Mesenchymal stem cell (in vitro differentiated cells and primary cell): ENCODE data around the gene ID1.

Experiments
- DNase-seq: peaks from one replicate; pipeline ENCODE4 v3.0.0-alpha.2; 2013
- H2AFZ ChIP-seq: one replicate; pipeline ENCODE4 v1.6.1; 2013; ENCODE audit warnings: low read depth, mild to moderate bottlenecking, control low read depth, inconsistent platforms, low read length, moderate library complexity
- H2AK5ac ChIP-seq: 2 replicates; pipeline ENCODE4 v1.6.1; 2013; ENCODE audit warnings: low read length, moderate library complexity, mild to moderate bottlenecking, inconsistent platforms; ENCODE audit not compliant: severe bottlenecking
- H2BK120ac ChIP-seq: one replicate; pipeline ENCODE4 v1.6.1; 2013; ENCODE audit warnings: low read depth, mild to moderate bottlenecking, inconsistent platforms, low read length, moderate library complexity
- H2BK12ac ChIP-seq, 2 experiments: one replicate each; pipeline ENCODE4 v1.6.1; 2013; ENCODE audit warnings: inconsistent platforms in 2 of 2, low read length in 2 of 2, mild to moderate bottlenecking in 2 of 2, moderate library complexity in 2 of 2, control low read depth in 1 of 2
- H2BK15ac ChIP-seq: one replicate; pipeline ENCODE4 v1.6.1; 2013; ENCODE audit warnings: mild to moderate bottlenecking, low read depth, inconsistent platforms; ENCODE audit not compliant: poor library complexity, severe bottlenecking
- H2BK5ac ChIP-seq: 2 replicates; pipeline ENCODE4 v1.6.1; 2013; ENCODE audit warnings: low read depth, mild to moderate bottlenecking, low read length, control low read depth, inconsistent platforms; ENCODE audit not compliant: poor library complexity, severe bottlenecking
- H3K14ac ChIP-seq, 2 experiments: one replicate each; pipeline ENCODE4 v1.6.1; 2013; ENCODE audit warnings: inconsistent platforms in 2 of 2, low read length in 2 of 2, control low read depth in 1 of 2, mild to moderate bottlenecking in 1 of 2, moderate library complexity in 1 of 2
- H3K18ac ChIP-seq, 2 experiments: one replicate each; pipeline ENCODE4 v1.6.1; 2013; ENCODE audit warnings: inconsistent platforms in 2 of 2, low read length in 2 of 2, control low read depth in 1 of 2, low read depth in 1 of 2, mild to moderate bottlenecking in 1 of 2
- H3K23ac ChIP-seq, 2 experiments: one replicate each; pipeline ENCODE4 v1.6.1; 2013; ENCODE audit warnings: inconsistent platforms in 2 of 2, low read length in 2 of 2, mild to moderate bottlenecking in 2 of 2, moderate library complexity in 2 of 2, control low read depth in 1 of 2
- H3K27ac ChIP-seq: 2 replicates; pipeline ENCODE4 v1.5.1; 2013; ENCODE audit warnings: mild to moderate bottlenecking, moderate library complexity, low read length, control low read depth, inconsistent platforms; ENCODE audit not compliant: poor library complexity, severe bottlenecking
- H3K27me3 ChIP-seq, 2 experiments: 2 replicates each; pipeline versions ENCODE4 v1.6.1 to v1.7.0; 2013; ENCODE audit warnings: low read length in 2 of 2, mild to moderate bottlenecking in 2 of 2, moderate library complexity in 2 of 2, control low read depth in 1 of 2, inconsistent platforms in 1 of 2; ENCODE audit not compliant: control insufficient read depth in 1 of 2, insufficient read depth in 1 of 2
- H3K36me3 ChIP-seq, 2 experiments: 2 replicates each; pipeline versions ENCODE4 v1.6.1 to v1.7.0; 2013; ENCODE audit warnings: low read length in 2 of 2, control low read depth in 1 of 2, inconsistent platforms in 1 of 2, low read depth in 1 of 2, mild to moderate bottlenecking in 1 of 2; ENCODE audit not compliant: insufficient read depth in 2 of 2, control insufficient read depth in 1 of 2
- H3K4ac ChIP-seq, 2 experiments: one replicate each; pipeline ENCODE4 v1.6.1; 2013; ENCODE audit warnings: inconsistent platforms in 2 of 2, low read length in 2 of 2, mild to moderate bottlenecking in 2 of 2, moderate library complexity in 2 of 2, control low read depth in 1 of 2, low read depth in 1 of 2
- H3K4me1 ChIP-seq: 2 replicates; pipeline ENCODE4 v1.6.1; 2013; ENCODE audit warnings: low read depth, low read length, control low read depth; ENCODE audit not compliant: control insufficient read depth, insufficient read depth
- H3K4me2 ChIP-seq: 2 replicates; pipeline ENCODE4 v1.6.1; 2013; ENCODE audit warnings: low read length, mild to moderate bottlenecking, inconsistent platforms; ENCODE audit not compliant: poor library complexity, severe bottlenecking
- H3K4me3 ChIP-seq, 2 experiments: 2 replicates each; pipeline versions ENCODE4 v1.5.1 to v1.7.0; 2013; ENCODE audit warnings: low read length in 2 of 2, mild to moderate bottlenecking in 2 of 2, control low read depth in 1 of 2, low read depth in 1 of 2; ENCODE audit not compliant: insufficient read depth in 1 of 2
- H3K79me1 ChIP-seq: replicated peaks from 2 replicates; pipeline ENCODE4 v1.6.1; 2013; ENCODE audit warnings: mild to moderate bottlenecking, control low read depth, low read length, inconsistent platforms; ENCODE audit not compliant: poor library complexity, severe bottlenecking
- H3K9ac ChIP-seq: 2 replicates; pipeline ENCODE4 v1.7.0; 2013; ENCODE audit warnings: mild to moderate bottlenecking, low read length, moderate library complexity
- H3K9me3 ChIP-seq: 2 replicates; pipeline ENCODE4 v1.7.0; 2013; ENCODE audit warnings: mild to moderate bottlenecking, low read length; ENCODE audit not compliant: control insufficient read depth
- H4K8ac ChIP-seq: one replicate; pipeline ENCODE4 v1.6.1; 2013; ENCODE audit warnings: inconsistent platforms, mild to moderate bottlenecking, low read length, moderate library complexity
- H4K91ac ChIP-seq: one replicate; pipeline ENCODE4 v1.6.1; 2013; ENCODE audit warnings: mild to moderate bottlenecking, low read length, inconsistent platforms
- WGBS: methylation state at CpG from one replicate; pipeline ENCODE4 v1.1.7; 2013; ENCODE audit warnings: mixed read lengths; 5-methylcytosine and 5-hydroxymethylcytosine counted together
- small RNA-seq: library from polyadenylated mRNA; stranded (forward); fragments of <200 nt; extraction: miRNeasy Mini kit (QIAGEN cat#:217004); gene quantifications from one replicate; pipeline ENCODE3, GENCODE V24; 2013; ENCODE audit warnings: low read depth

Gene ID1

GRCh38 chr20:31652917-31653396 is 47.9 kb downstream of the ID1 start:
- Histone ChIP-seq H4K91ac (no peak overlapping the region), H2AK5ac (no peak overlapping the region), H3K23ac (no peak overlapping the region), H2BK15ac (no peak overlapping the region), H3K27ac (no peak overlapping the region), H3K4ac (no peak overlapping the region), H2BK5ac (no peak overlapping the region), H2BK12ac (no peak overlapping the region), H3K4me2 (no peak overlapping the region), H2AFZ (no peak overlapping the region), H3K18ac (no peak overlapping the region), H3K9ac (peak overlapping the region; percentile 40), H3K4me1 (no peaks in the 10 kb centered on the region), H3K14ac (no peak overlapping the region), H3K4me3 (peak overlapping the region in 1 of 2 experiments; percentile 23), H3K9me3 (no peaks in the 10 kb centered on the region), H3K27me3 (no peaks in the 10 kb centered on the region), H2BK120ac (no peak overlapping the region), H3K36me3 (no peaks in the 10 kb centered on the region), H4K8ac (no peak overlapping the region), H3K79me1 (no peaks in the 10 kb centered on the region)
- WGBS = 79% methylated on average over 5 of the region's 5 CpGs
- no peak for DNase-seq

GRCh38 chr20:31653561-31653960 is 48.5 kb downstream of the ID1 start:
- Histone ChIP-seq H2BK120ac (no peak overlapping the region), H3K36me3 (no peaks in the 10 kb centered on the region), H3K4me3 (no peak overlapping the region), H2BK5ac (no peak overlapping the region), H3K9ac (no peak overlapping the region), H3K23ac (no peak overlapping the region), H3K4ac (no peak overlapping the region), H2BK15ac (no peak overlapping the region), H4K8ac (peak overlapping the region; percentile 35), H3K9me3 (no peaks in the 10 kb centered on the region), H3K27me3 (no peaks in the 10 kb centered on the region), H3K14ac (no peak overlapping the region), H2AFZ (no peak overlapping the region), H2BK12ac (no peak overlapping the region), H3K4me2 (no peak overlapping the region), H4K91ac (no peak overlapping the region), H3K79me1 (no peaks in the 10 kb centered on the region), H3K27ac (no peak overlapping the region), H3K18ac (no peak overlapping the region), H3K4me1 (no peaks in the 10 kb centered on the region), H2AK5ac (no peak overlapping the region)
- no peak for DNase-seq
- WGBS = 63% methylated on average over 5 of the region's 5 CpGs

- Histone ChIP-seq H3K4me1 (no peaks in the 10 kb centered on the region), H3K27me3 (no peaks in the 10 kb centered on the region)
- WGBS = 73% methylated on average over 4 of the region's 5 CpGs
These were observed 49.4 kb downstream of the ID1 start for GRCh38 chr20:31654534-31654933.

More at GRCh38 chr20:31654534-31654933, 49.4 kb downstream of the ID1 start:
- Histone ChIP-seq H4K91ac (no peak overlapping the region), H2BK12ac (no peak overlapping the region), H2AFZ (no peak overlapping the region), H2AK5ac (no peak overlapping the region), H4K8ac (no peak overlapping the region), H3K18ac (no peak overlapping the region), H3K79me1 (no peaks in the 10 kb centered on the region), H3K4ac (no peak overlapping the region), H3K4me3 (no peak overlapping the region), H2BK5ac (no peak overlapping the region), H3K27ac (no peak overlapping the region), H3K14ac (no peak overlapping the region), H3K4me2 (no peak overlapping the region), H3K23ac (no peak overlapping the region), H3K36me3 (no peaks in the 10 kb centered on the region), H3K9ac (no peak overlapping the region), H3K9me3 (no peaks in the 10 kb centered on the region), H2BK120ac (no peak overlapping the region), H2BK15ac (no peak overlapping the region)
- DNase-seq = no peak

Small RNA genes lying within 50 kb of the gene (small RNA-seq; reads per million reads assigned to genes)
- 2.9 reads per million, percentile 12 among the genes with 10 or more reads in this experiment for gene MIR3193
